AG09319 (cell line): ENCODE results near the gene HNMT.

Experiments used
- DNase-seq: peaks from one replicate; pipeline ENCODE4 v3.0.0-alpha.2; 2010; ENCODE audit warnings: low read depth; ENCODE audit errors: extremely low read depth
- TF ChIP-seq, protein P1 (sequence below): IDR thresholded peaks from 2 replicates; pipeline ENCODE4 v1.5.1; 2011; ENCODE audit warnings: low read depth, mild to moderate bottlenecking, inconsistent platforms, low read length, moderate library complexity

Gene HNMT

DNA sequence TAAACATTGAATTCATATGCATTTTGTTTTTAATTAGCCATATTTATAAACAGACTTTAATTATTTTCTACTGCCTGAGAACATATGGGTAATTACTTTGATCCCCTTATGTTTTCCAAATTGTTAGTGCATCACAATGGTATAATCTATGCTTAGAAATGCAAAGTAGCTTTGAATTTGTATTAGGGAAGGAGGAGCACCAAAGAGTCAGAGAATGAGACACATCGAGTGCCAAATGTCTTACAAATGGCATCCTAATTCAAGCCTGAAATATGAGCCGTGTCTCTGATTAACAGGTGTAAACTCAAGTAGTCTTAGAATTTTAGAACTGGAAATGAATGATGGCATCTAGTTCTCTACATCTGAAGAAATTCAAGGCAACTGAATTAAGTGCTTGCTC lies 8.7 kb upstream of the HNMT start:
- TF ChIP-seq, protein P1, sequence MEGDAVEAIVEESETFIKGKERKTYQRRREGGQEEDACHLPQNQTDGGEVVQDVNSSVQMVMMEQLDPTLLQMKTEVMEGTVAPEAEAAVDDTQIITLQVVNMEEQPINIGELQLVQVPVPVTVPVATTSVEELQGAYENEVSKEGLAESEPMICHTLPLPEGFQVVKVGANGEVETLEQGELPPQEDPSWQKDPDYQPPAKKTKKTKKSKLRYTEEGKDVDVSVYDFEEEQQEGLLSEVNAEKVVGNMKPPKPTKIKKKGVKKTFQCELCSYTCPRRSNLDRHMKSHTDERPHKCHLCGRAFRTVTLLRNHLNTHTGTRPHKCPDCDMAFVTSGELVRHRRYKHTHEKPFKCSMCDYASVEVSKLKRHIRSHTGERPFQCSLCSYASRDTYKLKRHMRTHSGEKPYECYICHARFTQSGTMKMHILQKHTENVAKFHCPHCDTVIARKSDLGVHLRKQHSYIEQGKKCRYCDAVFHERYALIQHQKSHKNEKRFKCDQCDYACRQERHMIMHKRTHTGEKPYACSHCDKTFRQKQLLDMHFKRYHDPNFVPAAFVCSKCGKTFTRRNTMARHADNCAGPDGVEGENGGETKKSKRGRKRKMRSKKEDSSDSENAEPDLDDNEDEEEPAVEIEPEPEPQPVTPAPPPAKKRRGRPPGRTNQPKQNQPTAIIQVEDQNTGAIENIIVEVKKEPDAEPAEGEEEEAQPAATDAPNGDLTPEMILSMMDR, result no peak
- DNase-seq, result no peak

DNA sequence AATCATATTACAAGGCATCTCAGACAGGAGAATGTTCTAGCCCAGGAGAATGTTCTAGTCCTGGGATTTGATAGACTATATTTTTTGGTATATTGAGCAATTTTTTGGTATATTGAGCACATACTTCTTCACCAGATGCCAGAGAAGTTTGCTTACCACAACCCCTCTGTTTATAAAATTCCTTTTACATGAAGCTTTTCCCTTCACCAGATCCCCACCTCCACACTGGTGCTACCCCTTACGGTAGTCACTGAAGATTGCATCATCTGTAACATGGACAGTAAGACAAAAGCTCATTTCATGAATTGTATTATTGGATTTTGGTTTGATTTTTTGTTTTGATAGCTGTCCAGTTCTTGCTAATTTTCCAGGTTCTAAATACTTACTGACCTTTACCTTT lies 7.2 kb upstream of the HNMT start:
- DNase-seq, result peak; percentile 75
- TF ChIP-seq, protein P1, result no peak

DNA sequence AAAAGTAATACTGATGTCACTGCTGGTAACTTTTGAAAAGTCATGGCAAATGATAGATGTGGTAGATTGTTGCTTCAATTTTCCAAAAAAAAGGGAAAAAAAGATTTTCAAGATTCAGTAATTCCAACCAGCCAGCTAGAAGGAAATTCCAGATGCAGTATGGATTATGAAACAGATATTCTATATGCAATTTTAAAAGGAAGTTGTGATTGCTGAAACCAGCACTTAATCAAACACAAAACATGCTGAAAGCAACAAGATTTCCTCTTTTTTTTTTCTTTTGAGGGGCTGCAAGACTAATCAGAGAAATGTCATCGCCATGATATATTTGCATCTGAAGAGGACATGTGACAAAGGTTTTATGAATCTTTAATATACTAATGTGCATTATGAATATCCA lies 5.1 kb upstream of the HNMT start:
- DNase-seq, result no peak
- TF ChIP-seq, protein P1, result no peak

DNA sequence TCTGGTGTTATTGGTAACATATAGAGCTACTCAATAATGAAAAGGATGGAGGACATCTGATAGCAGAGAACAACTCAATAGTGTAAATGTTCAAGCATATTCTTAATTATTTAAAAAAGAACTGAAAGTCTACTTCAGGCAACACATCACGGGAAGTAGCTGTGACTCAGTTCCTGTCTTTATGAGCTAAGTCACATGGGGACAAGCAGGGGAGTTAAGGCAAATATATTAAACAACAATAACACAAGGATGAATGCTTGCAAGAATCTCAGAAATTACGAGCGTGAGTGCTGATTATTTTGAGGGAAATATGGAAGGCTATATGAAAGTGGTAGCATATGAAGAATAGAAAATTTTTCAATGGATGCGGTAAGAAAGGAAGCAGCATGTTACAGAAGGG lies 4.0 kb upstream of the HNMT start:
- TF ChIP-seq, protein P1, result no peak
- DNase-seq, result no peak

DNA sequence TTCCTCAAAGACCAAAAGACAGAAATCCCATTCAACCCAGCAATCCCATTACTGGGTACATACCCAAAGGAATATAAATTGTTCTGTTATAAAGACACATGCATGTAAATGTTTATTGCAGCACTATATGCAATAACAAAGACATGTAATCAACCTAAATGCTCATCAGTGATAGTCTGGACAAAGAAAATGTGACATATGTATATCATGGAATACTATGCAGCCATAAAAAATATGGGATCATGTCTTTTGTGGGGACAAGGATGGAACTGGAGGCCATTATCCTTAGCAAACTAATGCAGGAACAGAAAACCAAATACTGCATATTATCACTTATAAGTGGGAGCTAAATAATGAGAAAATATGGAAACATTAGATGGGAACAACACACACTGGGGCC lies 2.7 kb upstream of the HNMT start:
- TF ChIP-seq, protein P1, result no peak
- DNase-seq, result no peak

DNA sequence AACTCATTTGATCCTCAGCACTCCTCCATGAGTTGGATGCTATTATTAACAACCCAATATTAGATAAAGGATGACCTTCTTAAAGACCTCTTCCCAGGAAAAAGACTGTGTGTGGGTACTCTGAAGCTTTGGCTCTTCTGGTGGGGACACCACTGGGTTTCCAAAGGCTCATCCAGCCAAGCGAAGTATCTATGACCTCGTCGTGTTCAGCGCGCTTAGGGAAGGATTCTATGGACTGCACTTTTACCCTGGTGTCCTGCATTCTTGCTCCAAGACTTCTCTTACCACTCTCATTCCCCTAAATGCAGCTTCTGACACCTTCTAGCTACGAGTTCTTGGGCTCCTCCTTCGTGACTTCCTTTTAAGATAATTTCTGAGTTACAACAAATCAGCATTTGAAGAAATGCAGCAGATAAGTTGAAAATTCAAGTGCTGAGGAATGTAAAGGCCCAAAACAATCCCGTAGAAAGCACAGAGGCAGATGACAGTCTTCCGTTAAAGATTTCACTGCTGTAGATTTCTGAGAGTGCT lies 673 bp upstream of the HNMT start:
- TF ChIP-seq, protein P1, result no peak
- DNase-seq, result no peak

DNA sequence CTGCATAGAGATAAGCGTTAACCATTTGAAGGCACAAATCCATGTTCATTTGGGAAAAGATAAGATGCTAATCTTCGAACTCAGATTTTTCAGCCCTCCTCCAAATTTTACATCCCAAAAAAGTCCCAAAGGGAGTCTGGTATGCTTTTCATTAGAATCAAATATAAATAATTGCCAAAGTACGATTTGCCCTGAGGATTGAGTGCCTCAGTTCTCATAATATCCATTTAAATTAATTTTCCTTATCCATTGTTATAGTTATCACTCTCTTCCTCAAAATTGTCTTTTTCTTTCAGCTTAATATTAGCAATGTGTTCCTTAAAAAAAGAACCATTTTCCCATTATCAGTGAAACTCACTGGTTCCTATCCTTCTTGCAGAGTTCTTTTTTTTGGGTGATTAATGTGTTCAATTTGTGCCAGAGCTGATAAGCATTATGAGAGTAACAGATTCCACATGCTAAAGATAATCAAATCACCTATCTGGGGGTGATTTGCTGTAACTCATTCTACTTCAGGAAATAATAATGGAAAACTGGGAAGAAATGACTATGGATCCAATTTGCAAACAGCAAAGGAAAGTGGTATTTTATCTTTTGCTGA lies 686 bp downstream of the HNMT start:
- TF ChIP-seq, protein P1, result no peak
- DNase-seq, result no peak
